HG02884 (cell line): ENCODE data around the gene CRYGN.

ENCODE experiments used
- ATAC-seq: cut with Tn5 transposase; IDR thresholded peaks from one replicate; pipeline ENCODE4 v1.9.1; 2021; ENCODE audit warnings: mild to moderate bottlenecking, moderate library complexity; ENCODE audit not compliant: unreplicated experiment

The CRYGN gene

GRCh38 chr7:151393031-151393977 is 46.6 kb downstream of the CRYGN start:
- no peak for ATAC-seq

DNA sequence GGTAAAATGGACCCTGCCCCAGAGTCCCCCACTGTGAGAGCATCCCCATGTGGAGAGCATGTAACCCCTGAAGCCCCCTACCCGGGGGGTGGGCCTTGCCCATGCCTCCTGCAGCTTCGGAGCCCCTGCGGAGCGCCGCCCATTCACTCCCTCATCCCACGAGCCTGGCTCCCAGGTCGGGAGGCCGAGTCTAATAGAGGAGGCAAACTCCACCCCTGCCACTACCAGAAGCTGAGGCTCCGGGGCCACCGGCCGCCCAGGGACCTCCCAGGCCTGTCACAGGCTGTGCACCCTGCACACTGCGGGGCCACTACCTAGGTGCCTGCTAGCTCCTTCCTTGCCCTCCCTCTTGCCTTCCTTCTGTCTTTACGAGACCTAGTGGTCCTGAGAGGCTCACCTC is 47.5 kb downstream of the CRYGN start:
- no peak for ATAC-seq

GRCh38 chr7:151392002-151392401 is 47.9 kb downstream of the CRYGN start:
- no peak for ATAC-seq

- no peak for ATAC-seq
Observed at GRCh38 chr7:151391358-151391730, 48.6 kb downstream of the CRYGN start.

GRCh38 chr7:151390598-151391357 is 49.2 kb downstream of the CRYGN start:
- no peak for ATAC-seq

- no peak for ATAC-seq
Observed at GRCh38 chr7:151389768-151390597, 50.0 kb downstream of the CRYGN start.

DNA sequence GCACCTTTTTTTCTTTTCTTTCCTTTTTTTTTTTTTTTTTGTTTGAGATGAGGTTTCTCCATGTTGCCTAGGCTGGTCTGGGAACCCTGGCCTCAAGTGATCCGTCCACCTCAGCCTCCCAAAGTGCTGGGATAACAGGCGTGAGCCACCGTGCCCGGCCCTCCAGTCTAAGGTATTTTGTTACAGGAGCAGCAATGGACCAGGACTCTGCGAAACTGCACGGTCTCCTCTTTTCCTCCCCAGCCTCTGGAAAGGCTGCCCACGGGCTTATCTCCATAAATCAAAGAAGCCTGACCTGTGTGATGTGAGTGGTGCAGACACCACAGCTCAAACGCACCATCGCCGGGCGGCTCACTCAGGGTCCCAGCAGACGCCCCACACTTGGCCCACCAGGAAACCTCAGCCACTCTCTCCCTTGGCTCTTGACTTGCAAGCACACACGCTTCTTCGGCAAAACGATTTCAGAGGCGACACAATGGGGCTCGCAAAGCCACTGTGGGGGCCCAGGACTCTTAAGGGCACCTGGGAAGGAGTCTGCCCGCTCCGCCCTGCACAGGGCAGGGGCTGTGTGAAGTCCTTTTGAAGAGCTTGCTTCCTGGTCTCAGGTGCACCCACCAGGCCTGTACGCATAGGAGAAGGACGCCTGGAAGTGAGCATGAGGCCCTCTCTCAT is 50.7 kb downstream of the CRYGN start:
- ATAC-seq, result no peak

GRCh38 chr7:151388430-151388829 is 51.5 kb downstream of the CRYGN start:
- ATAC-seq, result no peak

- no peak for ATAC-seq
Observed at GRCh38 chr7:151388007-151388297, 52.0 kb downstream of the CRYGN start.

- ATAC-seq, result no peak
Observed at GRCh38 chr7:151387161-151388006, 52.6 kb downstream of the CRYGN start.

GRCh38 chr7:151386301-151387160 is 53.4 kb downstream of the CRYGN start:
- no peak for ATAC-seq

DNA sequence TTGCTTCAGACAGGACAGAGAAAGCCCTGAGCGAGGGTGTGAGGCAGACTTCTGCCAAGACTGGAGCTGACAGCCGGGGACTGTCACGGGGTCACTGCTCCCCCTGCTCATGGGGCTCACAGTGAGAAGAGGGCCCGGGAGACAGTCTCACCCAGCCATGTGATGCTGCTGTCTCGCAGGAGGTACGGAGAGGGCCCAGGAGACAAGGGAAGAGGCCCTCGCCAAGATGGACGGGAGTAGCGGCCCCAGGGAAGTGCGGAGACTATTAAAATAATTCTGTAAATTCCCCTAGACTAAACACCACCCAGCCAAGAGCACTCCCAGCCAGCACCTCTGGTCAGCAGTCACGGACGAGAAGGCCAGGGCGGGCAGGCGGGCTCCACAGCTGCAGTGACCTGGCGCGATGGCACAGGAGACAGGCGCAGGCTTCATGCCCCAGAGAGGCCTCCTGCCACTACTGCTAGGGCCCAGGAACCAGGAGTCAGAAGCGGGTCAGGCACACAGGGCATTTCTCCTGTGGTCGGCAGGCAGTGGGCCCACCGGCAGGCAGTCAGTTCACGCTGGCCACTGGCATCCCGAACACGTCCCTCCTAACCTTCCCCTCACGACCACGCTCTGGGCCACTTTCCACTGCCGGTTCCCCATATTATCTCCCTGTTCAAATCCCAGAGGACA is 54.2 kb downstream of the CRYGN start:
- no peak for ATAC-seq

- ATAC-seq, result no peak
Observed at GRCh38 chr7:151384776-151385625, 54.9 kb downstream of the CRYGN start.

DNA sequence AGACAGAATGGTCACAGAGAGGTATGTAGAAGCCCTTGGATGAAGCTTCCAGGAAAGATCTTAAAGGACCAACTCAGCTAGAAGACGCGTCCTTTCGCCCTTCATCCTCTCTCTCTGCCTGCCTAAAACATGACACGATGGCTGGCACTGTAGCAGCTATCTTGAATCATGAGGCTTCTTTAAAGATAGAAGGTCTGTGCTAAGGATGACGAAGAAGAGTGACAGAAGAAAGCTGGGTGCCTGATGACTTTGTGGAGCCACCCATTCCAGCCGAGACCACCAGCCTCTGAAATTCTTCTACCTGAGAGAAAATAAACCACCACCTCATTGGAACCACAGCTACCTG is 55.6 kb downstream of the CRYGN start:
- no peak for ATAC-seq

DNA sequence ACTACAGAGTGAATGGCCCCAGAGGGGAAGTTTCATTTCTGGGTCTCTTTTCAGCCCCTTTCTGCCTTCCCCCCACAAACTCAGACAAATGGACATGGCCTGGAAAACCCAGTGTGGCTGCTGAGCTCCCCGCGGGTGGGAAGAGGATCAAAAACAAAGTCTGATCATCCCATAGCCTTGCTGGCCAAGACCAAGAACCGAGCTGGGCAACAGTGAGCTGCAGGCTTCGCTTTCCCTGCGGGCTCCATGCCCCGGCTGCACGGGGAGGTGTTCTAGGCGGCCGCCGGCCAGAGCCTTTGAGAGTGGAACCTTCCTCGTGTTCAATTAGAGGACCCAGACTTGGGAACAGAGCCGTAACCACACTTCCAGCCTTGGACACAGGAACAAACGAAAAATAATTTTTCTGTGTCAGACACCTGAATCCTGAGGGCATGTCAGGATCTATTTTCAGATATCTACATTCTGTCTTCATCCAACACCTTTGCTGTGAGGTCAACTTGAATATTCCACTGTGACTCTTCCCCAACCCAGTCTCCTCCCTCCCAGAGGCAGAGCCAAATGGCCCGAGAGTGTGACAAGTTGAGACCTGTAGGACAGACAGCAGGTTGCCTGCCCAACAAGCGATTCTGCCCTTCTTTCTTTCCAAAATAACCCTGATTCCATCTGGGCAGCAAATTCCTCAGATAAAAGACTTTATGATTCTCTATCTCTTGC is 56.1 kb downstream of the CRYGN start:
- no peak for ATAC-seq

DNA sequence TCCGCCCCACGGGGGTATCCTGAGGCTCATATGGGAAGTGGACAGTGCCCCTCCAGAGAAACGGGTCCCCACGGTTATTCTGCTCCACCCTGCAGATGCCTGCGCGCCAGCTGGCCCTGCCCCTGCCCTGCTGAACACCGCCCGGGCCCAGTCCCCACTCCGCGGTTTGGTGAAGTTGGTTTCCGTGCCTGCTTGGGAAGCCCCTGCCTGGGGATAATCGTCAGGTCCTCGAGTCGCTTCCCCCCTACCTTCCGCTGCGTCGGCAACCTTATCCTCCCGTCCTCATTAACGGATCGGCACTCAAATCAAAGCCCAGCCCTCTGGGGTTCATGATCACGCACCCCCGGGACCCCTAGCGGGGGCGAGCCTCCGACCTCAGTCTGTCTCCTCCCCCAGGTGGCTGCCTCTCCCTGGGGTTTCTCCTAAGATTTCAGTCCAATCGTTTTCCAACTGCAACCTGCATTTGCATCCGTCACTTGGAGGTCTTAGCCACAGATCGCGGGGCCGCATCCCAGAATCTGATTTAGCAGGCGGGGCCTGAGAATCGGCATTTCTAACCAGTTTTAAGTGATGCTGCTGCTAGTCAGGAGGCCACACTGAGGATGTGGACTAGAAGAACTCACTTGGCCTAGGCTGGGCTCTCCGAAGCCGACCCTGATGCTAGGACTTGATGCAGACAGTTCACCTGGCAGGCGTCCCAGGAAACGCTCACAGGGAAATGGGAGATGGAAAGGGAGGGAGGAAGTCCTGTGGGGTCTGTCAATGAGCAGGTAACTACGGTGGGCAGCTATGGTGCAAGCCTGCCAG is 57.7 kb downstream of the CRYGN start:
- ATAC-seq, result no peak
